Measurements from ENCODE around the gene CYB5D1. TPM values are rescaled to one million over a fixed set of nuclear protein-coding genes. Genes with fewer than 3 reads are reported as not detected.

Gene CYB5D1
- 6.0 and 8.2 TPM in 2 replicates for total RNA-seq

GRCh38 chr17:7857713-7858521 is at the start of gene CYB5D1:
TSS of gene CYB5D1 (plus strand) at chr17:7858003. CDS start at chr17:7858135, 132 bp downstream.

GRCh38 chr17:7833795-7834541 is 23.8 kb upstream of the CYB5D1 start, which contains the start of gene KDM6B:
TSS of gene KDM6B (plus strand) at chr17:7834217. CDS start at chr17:7845555, 11,338 bp downstream.

GRCh38 chr17:7854851-7855659 is 2.7 kb upstream of the CYB5D1 start, which contains the start of gene TMEM88:
TSS of gene TMEM88 (plus strand) at chr17:7855066. CDS start at chr17:7855075, 9 bp downstream.

GRCh38 chr17:7856811-7857712 is 741 bp upstream of the CYB5D1 start, which contains the start of gene NAA38:
TSS of gene NAA38 (minus strand) at chr17:7857559. CDS start at chr17:7857463, 96 bp downstream.

GRCh38 chr17:7888184-7888920 is 30.5 kb downstream of the CYB5D1 start, which contains the start of gene CHD3:
TSS of gene CHD3 (plus strand) at chr17:7888789. CDS start at chr17:7889001, 212 bp downstream.

Other genes starting within 250 kb of the CYB5D1 start
- 41.4 and 45.7 TPM in 2 replicates for gene FXR2, start 243.1 kb upstream of the CYB5D1 start, total RNA-seq
- 52.7 and 54.0 TPM in 2 replicates for gene SAT2, start 230.2 kb upstream of the CYB5D1 start, total RNA-seq
- 0.57 and 148 TPM in 2 replicates for gene SHBG, start 227.9 kb upstream of the CYB5D1 start, total RNA-seq
- not detected in 2 replicates for gene ATP1B2, start 207.1 kb upstream of the CYB5D1 start, total RNA-seq
- gene TP53, start 170.5 kb upstream of the CYB5D1 start, total RNA-seq: 16.9 and 18.7 TPM in 2 replicates
- gene WRAP53, start 169.5 kb upstream of the CYB5D1 start, total RNA-seq: 3.1 and 3.4 TPM in 2 replicates
- gene EFNB3, start 152.8 kb upstream of the CYB5D1 start, total RNA-seq: 0.09 and 0.28 TPM in 2 replicates
- 0.57 and 1.8 TPM in 2 replicates for gene DNAH2, start 140.3 kb upstream of the CYB5D1 start, total RNA-seq
- 4.8 and 7.7 TPM in 2 replicates for gene KDM6B, start 23.8 kb upstream of the CYB5D1 start, total RNA-seq
- gene TMEM88, start 2.9 kb upstream of the CYB5D1 start, total RNA-seq: 0.14 and 0.28 TPM in 2 replicates
- gene NAA38, start 444 bp upstream of the CYB5D1 start, total RNA-seq: 96.1 and 113 TPM in 2 replicates
- 231 and 283 TPM in 2 replicates for gene CHD3, start 30.8 kb downstream of the CYB5D1 start, total RNA-seq
- gene RNF227, start 58.3 kb downstream of the CYB5D1 start, total RNA-seq: 2.3 and 2.8 TPM in 2 replicates
- gene KCNAB3, start 71.9 kb downstream of the CYB5D1 start, total RNA-seq: 0.18 and 0.28 TPM in 2 replicates
- gene TRAPPC1, start 73.9 kb downstream of the CYB5D1 start, total RNA-seq: 36.4 and 42.0 TPM in 2 replicates
- 13.4 and 17.4 TPM in 2 replicates for gene CNTROB, start 74.2 kb downstream of the CYB5D1 start, total RNA-seq
- gene GUCY2D, start 144.6 kb downstream of the CYB5D1 start, total RNA-seq: under 0.01 and 0.09 TPM in 2 replicates
- 0.18 TPM in 1 of 2 replicates, not detected in the other for gene ALOX15B, start 181.1 kb downstream of the CYB5D1 start, total RNA-seq
- gene ALOX12B, start 229.7 kb downstream of the CYB5D1 start, total RNA-seq: not detected in 2 replicates